Activated CD8-positive, alpha-beta memory T cell treated with anti-CD3 and anti-CD28 coated beads, Interleukin-2, amount 10 ng/mL, durations not matched to agents 7 days and 5 days (primary cell): ENCODE measurements around the gene PRRT1. TPM values are rescaled to one million over a fixed set of nuclear protein-coding genes. Genes with fewer than 3 reads are reported as not detected.
"Not testable (repeated sequence)": the region's sequence is repeated elsewhere in the genome, so short reads cannot be mapped to it uniquely, and the experiment has no call there.

Source experiments
- ATAC-seq: fragments of 150-1000 bp; cut with Tn5 transposase; one replicate; pipeline ENCODE4 v1.10.0; 2021; ENCODE audit warnings: moderate library complexity
- CTCF ChIA-PET: fragments of 350-600 bp; sonication (Branson Sonifier 250); formaldehyde crosslinking; loops from one replicate; lab custom pipeline; 2021; ENCODE audit warnings: antibody characterized with exemption; lab: Charles Lee
- DNase-seq: peaks from one replicate; pipeline ENCODE4 v3.0.0-alpha.2; 2020
- H3K27ac Mint-ChIP-seq: one replicate; pipeline ENCODE4 v1.8.0; 2021; ENCODE audit warnings: mild to moderate bottlenecking, mixed read lengths
- H3K27me3 Mint-ChIP-seq: one replicate; pipeline ENCODE4 v1.8.0; 2021; ENCODE audit warnings: mixed read lengths
- H3K36me3 Mint-ChIP-seq: one replicate; pipeline ENCODE4 v1.8.0; 2021; ENCODE audit warnings: mild to moderate bottlenecking, mixed read lengths
- H3K4me1 Mint-ChIP-seq: one replicate; pipeline ENCODE4 v1.8.0; 2021; ENCODE audit warnings: mixed read lengths
- H3K4me3 Mint-ChIP-seq: one replicate; pipeline ENCODE4 v1.8.0; 2021; ENCODE audit warnings: mild to moderate bottlenecking, moderate library complexity, mixed read lengths
- H3K9me3 Mint-ChIP-seq: one replicate; pipeline ENCODE4 v1.8.0; 2022; ENCODE audit warnings: low read depth, mixed read lengths
- total RNA-seq, 2 experiments: library from RNA; stranded (reverse); gene quantifications; one replicate each; pipeline ENCODE4 v1.2.3, GENCODE V29; 2021

PRRT1 gene
- total RNA-seq, 2 experiments from 2014 or later: 0.23 to 0.28 TPM

GRCh38 chr6:32113386-32114352, 38.1 kb downstream of the PRRT1 start:
- no peaks in the 10 kb centered on the region for H3K4me1 Mint-ChIP-seq
- no peak for ATAC-seq
- H3K27ac Mint-ChIP-seq: no peak overlapping the region

GRCh38 chr6:32112431-32112980, 39.2 kb downstream of the PRRT1 start:
- Mint-ChIP-seq H3K27me3 (peaks cover 15% of the 10 kb centered on the region), H3K9me3 (no peaks in the 10 kb centered on the region), H3K4me1 (no peaks in the 10 kb centered on the region), H3K27ac (no peak overlapping the region), H3K36me3 (peaks cover 9% of the 10 kb centered on the region), H3K4me3 (no peak overlapping the region)
- DNase-seq: no peak
- ATAC-seq: no peak
- CTCF ChIA-PET: no interaction called here

More at GRCh38 chr6:32113386-32114352, 38.1 kb downstream of the PRRT1 start:
- DNase-seq: no peak
- no peak overlapping the region for H3K4me3 Mint-ChIP-seq
- peaks cover 15% of the 10 kb centered on the region for H3K36me3 Mint-ChIP-seq
- peaks cover 5% of the 10 kb centered on the region for H3K27me3 Mint-ChIP-seq
- CTCF ChIA-PET: no interaction called here
- no peaks in the 10 kb centered on the region for H3K9me3 Mint-ChIP-seq

DNA sequence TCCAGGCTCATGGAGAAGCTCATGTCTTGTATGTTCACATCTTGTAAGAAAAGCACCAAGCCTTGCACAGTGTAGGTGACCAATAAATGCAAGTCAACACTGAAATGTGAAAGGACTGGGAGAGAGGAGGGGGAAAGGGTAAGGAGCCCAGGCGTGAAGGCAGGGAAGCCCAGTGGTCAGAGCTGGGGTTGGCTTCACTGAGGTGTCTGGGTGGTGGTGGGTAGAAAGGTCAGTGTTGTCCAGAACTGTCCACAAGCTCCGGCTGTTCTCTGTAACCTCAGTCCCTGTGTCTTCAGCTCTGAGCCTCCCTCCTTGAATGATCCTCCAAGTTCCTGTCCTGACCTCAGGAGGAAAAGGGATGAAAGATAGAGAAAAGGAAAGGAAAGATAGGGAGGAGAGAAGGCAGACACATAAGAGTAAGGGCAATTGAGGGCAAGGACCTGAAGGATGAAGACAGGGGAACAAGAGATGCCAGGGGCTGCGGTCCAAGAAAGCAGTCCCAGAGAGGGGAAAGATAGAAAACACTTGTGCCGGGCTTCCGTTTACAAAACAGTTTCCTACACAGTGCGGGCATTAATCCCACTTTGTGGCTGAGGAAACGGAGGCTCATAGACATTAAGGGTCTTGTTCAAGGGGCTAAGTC, 40.2 kb downstream of the PRRT1 start:
- H3K27me3 Mint-ChIP-seq: peaks cover 19% of the 10 kb centered on the region
- H3K36me3 Mint-ChIP-seq: peaks cover 7% of the 10 kb centered on the region
- CTCF ChIA-PET: no interaction called here
- H3K9me3 Mint-ChIP-seq: no peaks in the 10 kb centered on the region
- no peaks in the 10 kb centered on the region for H3K4me1 Mint-ChIP-seq
- DNase-seq (no peak), ATAC-seq (no peak)
- no peak overlapping the region for H3K27ac Mint-ChIP-seq
- no peak overlapping the region for H3K4me3 Mint-ChIP-seq

DNA sequence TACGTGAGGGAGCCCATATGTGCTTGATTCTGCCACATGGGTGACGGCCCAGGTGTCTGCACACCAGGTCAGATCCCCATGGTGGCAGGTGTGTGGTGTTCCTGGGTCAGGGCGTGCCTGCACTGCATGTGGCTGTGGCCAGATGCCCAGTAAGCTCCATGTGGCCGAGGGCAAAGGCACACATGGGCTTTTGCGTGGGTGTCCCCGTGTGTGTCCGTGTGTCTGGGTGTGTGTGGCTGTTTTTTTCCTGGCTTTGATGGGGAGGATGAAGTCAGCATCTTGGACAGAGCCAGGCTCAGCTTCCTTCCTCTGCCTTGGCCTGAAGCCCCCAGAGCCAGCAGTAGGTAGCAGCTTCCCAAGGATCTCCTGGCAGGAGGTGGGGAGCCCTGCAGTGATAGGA, 41.1 kb downstream of the PRRT1 start:
- Mint-ChIP-seq H3K4me3 (no peak overlapping the region), H3K9me3 (no peaks in the 10 kb centered on the region), H3K27me3 (peaks cover 19% of the 10 kb centered on the region), H3K27ac (no peak overlapping the region), H3K36me3 (no peaks in the 10 kb centered on the region), H3K4me1 (no peaks in the 10 kb centered on the region)
- no peak for ATAC-seq
- no peak for DNase-seq
- CTCF ChIA-PET: interaction anchor here (1.4 kb wide), 1 partner anchor 8 kb away, joined by 3 read pairs; no protein-coding TSS in a partner anchor

DNA sequence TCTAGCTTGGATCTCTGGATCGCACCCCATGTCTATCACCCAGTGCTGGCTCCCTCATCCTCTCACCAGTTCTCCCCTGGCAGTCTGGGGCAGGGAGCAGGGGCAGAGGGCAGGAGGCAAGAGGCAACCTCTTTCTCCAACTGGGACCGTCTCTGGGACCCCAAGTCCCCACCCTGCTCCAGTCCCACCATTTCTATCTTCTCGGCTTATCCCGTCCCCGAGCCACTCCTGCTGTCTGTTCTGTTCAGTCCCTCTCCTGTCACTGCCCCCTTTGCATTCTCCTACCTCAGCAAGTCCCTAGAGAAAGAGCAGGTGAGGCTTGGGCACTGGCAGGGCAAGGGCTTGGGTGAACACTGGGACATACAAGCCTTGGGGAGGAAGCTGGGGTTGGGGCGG, 42.0 kb downstream of the PRRT1 start:
- CTCF ChIA-PET: interaction anchor here (1.4 kb wide), 1 partner anchor 9 kb away, joined by 3 read pairs; no protein-coding TSS in a partner anchor
- Mint-ChIP-seq H3K9me3 (no peaks in the 10 kb centered on the region), H3K36me3 (no peaks in the 10 kb centered on the region), H3K4me1 (no peaks in the 10 kb centered on the region), H3K27me3 (peaks cover 22% of the 10 kb centered on the region), H3K27ac (no peak overlapping the region), H3K4me3 (no peak overlapping the region)
- no peak for DNase-seq
- ATAC-seq: no peak

- DNase-seq: no peak
- Mint-ChIP-seq H3K4me3 (no peak within 1 kb of the TSS), H3K4me1 (no peaks in the 10 kb centered on the region), H3K27ac (no peak within 1 kb of the TSS), H3K27me3 (peaks cover 25% of the 10 kb centered on the region), H3K9me3 (no peaks in the 10 kb centered on the region), H3K36me3 (no peaks in the 10 kb centered on the region)
- CTCF ChIA-PET: interaction anchor here (1.4 kb wide), 1 partner anchor 9 kb away, joined by 3 read pairs; no protein-coding TSS in a partner anchor
- peak; percentile 31 for ATAC-seq
Observed at GRCh38 chr6:32109114-32109764, 42.5 kb downstream of the PRRT1 start, which contains the start of gene TNXB. TSS of gene TNXB (minus strand) at chr6:32109338. CDS start at chr6:32098198, 11,140 bp downstream.

DNA sequence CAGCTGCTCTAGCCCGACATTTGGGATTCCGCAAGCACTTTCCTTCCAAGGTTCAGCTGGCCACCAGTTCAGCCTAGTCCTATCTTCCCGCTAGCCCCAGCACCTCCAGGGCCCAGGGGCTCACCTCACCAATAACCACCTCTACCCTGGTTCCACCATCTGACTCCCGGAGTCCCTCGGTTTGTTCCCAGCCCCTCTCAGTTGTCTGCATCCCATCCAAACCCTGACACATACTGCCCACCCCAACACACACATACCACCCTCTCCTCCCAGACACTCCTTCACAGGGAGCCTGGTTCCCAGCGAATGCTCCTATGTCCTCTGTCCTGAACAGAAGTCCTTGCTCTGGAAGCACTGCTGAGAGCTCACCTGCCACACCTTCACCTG, 43.0 kb downstream of the PRRT1 start:
- Mint-ChIP-seq H3K36me3 (no peaks in the 10 kb centered on the region), H3K4me3 (no peak overlapping the region), H3K27me3 (peaks cover 28% of the 10 kb centered on the region), H3K9me3 (no peaks in the 10 kb centered on the region), H3K27ac (no peak overlapping the region), H3K4me1 (no peaks in the 10 kb centered on the region)
- ATAC-seq (no peak), DNase-seq (no peak)
- CTCF ChIA-PET: no interaction called here

DNA sequence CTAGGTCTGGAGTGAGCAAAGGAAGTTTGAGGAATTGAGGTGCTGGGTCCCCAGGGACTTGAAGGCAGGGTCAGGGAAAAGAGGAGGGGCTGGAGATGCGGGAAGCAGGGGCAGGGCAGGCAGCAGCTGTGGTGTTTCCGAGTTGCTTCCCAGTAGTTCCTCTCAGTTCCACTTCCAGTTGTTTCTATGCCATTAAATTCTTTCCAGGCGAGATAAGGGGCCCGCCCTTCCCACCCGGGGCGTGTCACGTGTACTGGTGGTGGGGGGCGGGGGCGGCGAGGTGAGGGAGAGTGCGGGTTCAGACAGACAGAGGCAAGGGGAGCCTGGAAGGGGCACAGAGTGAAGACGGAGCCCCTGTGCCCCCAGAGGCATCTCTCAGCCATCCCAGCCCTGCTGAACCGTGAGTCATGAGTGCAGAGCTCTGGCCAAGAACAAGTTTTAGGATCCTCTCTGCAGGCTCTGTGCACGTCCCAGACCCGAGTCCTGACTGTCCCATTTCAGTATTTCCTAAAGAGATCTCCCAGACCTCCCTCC, 43.6 kb downstream of the PRRT1 start:
- Mint-ChIP-seq H3K27me3 (peaks cover 31% of the 10 kb centered on the region), H3K36me3 (no peaks in the 10 kb centered on the region), H3K4me1 (no peaks in the 10 kb centered on the region), H3K4me3 (no peak overlapping the region), H3K9me3 (no peaks in the 10 kb centered on the region), H3K27ac (no peak overlapping the region)
- CTCF ChIA-PET: no interaction called here
- no peak for DNase-seq
- ATAC-seq: no peak

DNA sequence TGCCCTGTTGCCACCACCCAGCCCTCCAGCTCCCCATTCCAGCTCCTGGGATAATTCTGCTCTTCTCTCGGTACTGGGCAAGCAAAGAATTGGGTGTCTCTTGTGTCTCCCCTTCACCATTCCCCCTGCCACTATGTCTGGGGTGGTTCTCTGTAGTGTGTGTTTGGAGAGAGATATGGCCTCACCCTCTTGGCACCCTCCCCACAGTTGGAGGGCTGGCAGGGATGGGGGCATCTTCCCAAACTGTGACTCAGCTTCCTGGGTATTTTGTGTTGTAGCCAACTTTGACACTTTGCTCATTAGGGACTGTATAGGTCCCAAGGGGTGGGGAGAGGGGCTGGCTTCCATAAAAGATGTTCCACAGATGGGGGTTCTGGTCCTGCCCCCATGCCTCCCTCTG, 44.3 kb downstream of the PRRT1 start:
- H3K4me3 Mint-ChIP-seq: no peak overlapping the region
- CTCF ChIA-PET: no interaction called here
- H3K4me1 Mint-ChIP-seq: no peaks in the 10 kb centered on the region

DNA sequence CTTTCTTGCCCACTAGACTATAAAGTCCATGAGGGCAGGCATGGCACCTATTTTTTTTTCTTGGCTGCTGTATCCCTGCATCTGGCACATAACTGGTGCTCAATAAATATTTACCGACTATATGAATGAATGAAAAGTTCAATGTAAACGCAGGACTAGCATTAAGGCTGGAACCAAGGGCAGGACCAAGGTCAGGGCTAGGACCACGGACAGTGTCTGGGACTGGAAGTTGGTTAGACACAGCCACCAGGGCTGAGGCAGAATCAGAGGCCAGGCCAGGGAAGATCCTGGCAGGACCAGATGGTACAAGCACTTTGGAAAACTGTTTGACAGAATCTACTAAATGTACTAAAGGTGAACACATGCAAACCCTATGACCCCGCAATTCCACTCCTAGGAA, 46.3 kb downstream of the PRRT1 start:
- CTCF ChIA-PET: no interaction called here
- ATAC-seq (no peak), DNase-seq (no peak)
- H3K4me3 Mint-ChIP-seq: no peak overlapping the region
- H3K4me1 Mint-ChIP-seq: no peaks in the 10 kb centered on the region
- H3K27ac Mint-ChIP-seq: no peak overlapping the region
- H3K9me3 Mint-ChIP-seq: no peaks in the 10 kb centered on the region
- H3K36me3 Mint-ChIP-seq: no peaks in the 10 kb centered on the region
- peaks cover 31% of the 10 kb centered on the region for H3K27me3 Mint-ChIP-seq

More for the DNA sequence above, 44.3 kb downstream of the PRRT1 start:
- peaks cover 31% of the 10 kb centered on the region for H3K27me3 Mint-ChIP-seq
- DNase-seq (no peak), ATAC-seq (no peak)
- no peaks in the 10 kb centered on the region for H3K36me3 Mint-ChIP-seq
- H3K27ac Mint-ChIP-seq: no peak overlapping the region
- H3K9me3 Mint-ChIP-seq: no peaks in the 10 kb centered on the region

GRCh38 chr6:32102255-32102654, 49.5 kb downstream of the PRRT1 start:
- H3K9me3 Mint-ChIP-seq: no peaks in the 10 kb centered on the region
- no peak overlapping the region for H3K4me3 Mint-ChIP-seq
- DNase-seq (no peak), ATAC-seq (no peak)
- H3K4me1 Mint-ChIP-seq: no peaks in the 10 kb centered on the region
- H3K36me3 Mint-ChIP-seq: no peaks in the 10 kb centered on the region
- H3K27ac Mint-ChIP-seq: no peak overlapping the region
- H3K27me3 Mint-ChIP-seq: peaks cover 30% of the 10 kb centered on the region
- CTCF ChIA-PET: interaction anchor here (1.7 kb wide), 1 partner anchor 16 kb away, joined by 3 read pairs; no protein-coding TSS in a partner anchor

DNA sequence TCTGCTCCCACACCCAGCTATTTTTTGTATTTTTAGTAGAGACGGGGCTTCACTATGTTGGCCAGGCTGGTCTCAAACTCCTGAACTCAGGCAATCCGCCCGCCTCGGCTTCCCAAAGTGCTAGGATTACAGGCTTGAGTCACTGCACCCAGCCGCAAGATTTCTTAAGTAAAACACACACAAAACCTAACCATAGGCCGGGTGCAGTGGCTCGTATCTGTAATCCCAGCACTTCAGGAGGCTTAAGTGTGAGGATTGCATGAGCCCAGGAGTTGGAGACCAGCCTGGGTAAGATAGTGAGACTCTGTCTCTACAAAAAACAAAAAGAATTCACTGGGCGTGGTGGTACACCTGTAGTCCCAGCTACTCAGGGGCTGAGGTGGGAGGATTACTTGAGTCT, 51.5 kb downstream of the PRRT1 start:
- H3K27me3 Mint-ChIP-seq: peaks cover 45% of the 10 kb centered on the region
- CTCF ChIA-PET, H3K4me3 Mint-ChIP-seq, ATAC-seq, H3K36me3 Mint-ChIP-seq, DNase-seq, H3K4me1 Mint-ChIP-seq, H3K27ac Mint-ChIP-seq, H3K9me3 Mint-ChIP-seq: not testable (repeated sequence)
